Glomerular visceral epithelial cell (primary cell): ENCODE results near the gene OR4B1.
A peak's percentile ranks its signal among the peaks of the same experiment; 100 is the strongest.
"Not testable (repeated sequence)": the region's sequence is repeated elsewhere in the genome, so short reads cannot be mapped to it uniquely, and the experiment has no call there.

Source experiments
- DNase-seq: peaks from one replicate; pipeline ENCODE4 v3.0.0-alpha.2; 2016; ENCODE audit errors: extremely low spot score

Gene OR4B1, protein sequence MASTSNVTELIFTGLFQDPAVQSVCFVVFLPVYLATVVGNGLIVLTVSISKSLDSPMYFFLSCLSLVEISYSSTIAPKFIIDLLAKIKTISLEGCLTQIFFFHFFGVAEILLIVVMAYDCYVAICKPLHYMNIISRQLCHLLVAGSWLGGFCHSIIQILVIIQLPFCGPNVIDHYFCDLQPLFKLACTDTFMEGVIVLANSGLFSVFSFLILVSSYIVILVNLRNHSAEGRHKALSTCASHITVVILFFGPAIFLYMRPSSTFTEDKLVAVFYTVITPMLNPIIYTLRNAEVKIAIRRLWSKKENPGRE

DNA sequence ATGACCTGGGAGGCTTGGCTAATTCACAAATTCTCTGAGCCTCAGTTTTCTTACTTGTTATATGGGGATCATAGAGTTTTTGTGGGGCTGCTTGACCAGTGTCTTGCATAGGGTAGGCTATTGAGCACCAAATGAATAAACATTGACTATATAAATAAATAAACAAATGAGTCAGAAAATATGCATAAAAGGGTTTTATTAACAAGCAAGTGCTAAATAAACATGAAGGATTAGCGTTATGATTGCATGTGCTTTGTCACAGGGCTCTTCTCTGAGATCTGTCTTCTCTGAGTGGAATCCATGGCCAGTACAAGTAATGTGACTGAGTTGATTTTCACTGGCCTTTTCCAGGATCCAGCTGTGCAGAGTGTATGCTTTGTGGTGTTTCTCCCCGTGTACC lies at the start of gene OR4B1:
TSS of gene OR4B1 (plus strand) at position 301 of the 400 bp plus-strand sequence. CDS start at position 301, 0 bp downstream.
- DNase-seq: no peak

GRCh38 chr11:48167380-48167779 lies 49.2 kb upstream of the OR4B1 start:
- no peak for DNase-seq

DNA sequence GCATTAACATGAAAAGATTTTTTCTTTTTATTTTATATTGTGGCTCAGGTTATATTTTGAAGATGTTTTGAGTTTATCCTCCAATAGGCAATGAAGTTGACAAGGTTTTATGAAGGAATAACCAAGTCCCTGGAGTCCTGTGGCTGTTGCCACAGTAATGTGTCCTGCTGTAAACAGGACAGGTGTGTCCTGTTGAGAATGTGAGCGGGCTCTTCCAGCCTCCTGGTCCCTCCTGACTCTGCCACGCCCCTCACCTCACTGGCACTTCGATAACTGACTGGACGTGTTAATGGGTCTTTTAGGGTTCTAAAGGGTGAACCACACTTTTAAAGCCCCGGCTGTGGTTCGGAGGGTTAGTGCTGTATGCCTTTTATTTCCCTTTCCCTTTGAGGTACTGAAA lies 47.8 kb upstream of the OR4B1 start:
- DNase-seq: no peak

GRCh38 chr11:48169259-48169658 lies 47.4 kb upstream of the OR4B1 start:
- no peak for DNase-seq

DNA sequence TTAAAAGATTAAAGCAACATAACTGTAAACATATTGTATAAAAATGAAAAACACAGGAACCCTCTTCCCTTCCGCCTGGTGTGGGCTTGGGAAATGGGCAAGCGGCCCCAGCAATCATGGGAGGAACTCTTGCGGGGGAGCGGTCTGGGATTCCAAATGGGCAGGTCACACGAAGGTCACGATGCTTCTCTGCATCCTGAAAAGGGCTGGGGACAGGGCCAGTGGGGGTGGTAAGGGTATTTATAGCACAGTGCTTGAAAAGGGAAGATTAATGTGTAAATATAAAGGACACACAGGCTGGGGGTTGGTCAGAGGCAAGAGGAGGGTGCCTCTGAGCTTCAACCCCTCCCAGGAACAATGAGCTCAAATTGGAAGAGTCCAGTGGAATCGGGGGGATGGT lies 46.9 kb upstream of the OR4B1 start:
- no peak for DNase-seq

- DNase-seq: no peak
Measured at GRCh38 chr11:48170241-48171233, 46.1 kb upstream of the OR4B1 start.

- DNase-seq: peak; percentile 53
Measured at GRCh38 chr11:48172818-48173609, 43.6 kb upstream of the OR4B1 start.

GRCh38 chr11:48177661-48178060 lies 38.9 kb upstream of the OR4B1 start:
- DNase-seq: no peak

- no peak for DNase-seq
Measured at GRCh38 chr11:48180627-48181026, 36.0 kb upstream of the OR4B1 start.

GRCh38 chr11:48182860-48183526 lies 33.6 kb upstream of the OR4B1 start:
- no peak for DNase-seq

- DNase-seq: no peak
Measured at GRCh38 chr11:48184452-48184851, 32.2 kb upstream of the OR4B1 start.

GRCh38 chr11:48190906-48191654 lies 25.5 kb upstream of the OR4B1 start:
- DNase-seq: not testable (repeated sequence)

DNA sequence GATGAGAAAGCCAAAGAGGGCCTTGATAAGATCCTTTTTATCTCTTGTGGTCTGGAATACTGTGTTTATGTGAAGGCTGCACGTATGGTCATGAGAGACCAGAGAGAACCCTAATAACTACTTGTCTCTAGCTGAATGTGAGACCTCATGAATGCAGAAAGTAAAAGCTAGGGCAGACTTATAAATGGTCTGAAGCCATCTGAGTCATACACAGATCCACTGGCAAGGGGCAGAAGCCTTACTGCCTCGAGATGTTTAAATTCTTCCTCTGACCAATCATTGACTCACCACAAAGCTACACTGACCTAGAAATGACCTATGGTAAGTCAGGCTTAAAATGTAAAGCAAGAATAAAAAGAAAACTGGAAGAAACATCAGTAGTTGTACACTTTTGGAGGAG lies 22.7 kb upstream of the OR4B1 start:
- no peak for DNase-seq

GRCh38 chr11:48207881-48208280 lies 8.7 kb upstream of the OR4B1 start:
- no peak for DNase-seq

DNA sequence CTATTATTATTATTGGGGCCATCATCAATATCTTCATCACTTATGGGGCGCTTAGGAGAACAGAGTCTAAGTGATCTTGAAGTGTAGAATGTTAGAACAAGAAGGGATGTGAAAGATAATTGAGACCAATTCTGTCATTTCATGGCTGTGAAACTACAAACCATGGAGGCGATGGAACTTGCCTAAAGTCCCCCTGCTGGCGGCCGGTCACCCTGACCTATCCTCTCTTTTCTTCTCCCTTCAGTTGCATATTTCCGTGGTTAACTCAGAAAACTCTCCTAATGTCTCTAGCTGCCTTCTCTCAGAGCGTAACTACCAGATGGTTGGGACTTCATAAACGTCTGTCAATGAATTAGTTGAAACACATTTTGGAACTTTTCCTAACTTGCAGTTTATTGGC lies 6.6 kb upstream of the OR4B1 start:
- DNase-seq: peak; percentile 2

DNA sequence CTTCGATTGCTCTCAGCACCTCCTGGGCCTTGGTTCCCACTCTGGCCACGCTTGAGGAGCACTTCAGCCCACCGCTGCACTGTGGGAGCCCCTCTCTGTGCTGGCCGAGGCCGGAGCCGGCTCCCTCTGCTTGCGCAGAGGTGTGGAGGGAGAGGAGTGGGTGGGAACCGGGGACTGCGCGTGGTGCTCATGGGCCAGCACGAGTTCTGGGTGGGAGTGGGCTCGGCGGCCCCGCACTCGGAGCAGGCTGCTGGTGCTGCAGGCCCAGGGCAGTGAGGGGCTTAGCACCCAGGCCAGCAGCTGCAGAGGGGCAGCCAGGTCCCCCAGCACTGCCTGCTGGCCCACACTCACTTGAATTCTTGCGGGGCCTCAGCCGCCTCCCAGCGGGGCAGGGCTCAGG lies 12.2 kb downstream of the OR4B1 start:
- DNase-seq: no peak

- DNase-seq: not testable (repeated sequence)
Measured at GRCh38 chr11:48230057-48230456, 13.4 kb downstream of the OR4B1 start.

GRCh38 chr11:48237727-48238126 lies 21.1 kb downstream of the OR4B1 start:
- no peak for DNase-seq

- no peak for DNase-seq
Measured at GRCh38 chr11:48242501-48242900, 25.9 kb downstream of the OR4B1 start.

- no peak for DNase-seq
Measured at GRCh38 chr11:48244804-48245203, 28.2 kb downstream of the OR4B1 start, which contains the start of gene OR4X2. TSS of gene OR4X2 (plus strand) at chr11:48245104. CDS start at chr11:48245104, 0 bp downstream.

GRCh38 chr11:48248902-48249301 lies 32.3 kb downstream of the OR4B1 start:
- no peak for DNase-seq
